Measurements from ENCODE around the gene NET1. TPM values are rescaled to one million over a fixed set of nuclear protein-coding genes. Genes with fewer than 3 reads are reported as not detected.

Gene NET1
- total and polyA plus RNA-seq, 7 donors, result 75.3 to 333 (median 199) TPM

DNA sequence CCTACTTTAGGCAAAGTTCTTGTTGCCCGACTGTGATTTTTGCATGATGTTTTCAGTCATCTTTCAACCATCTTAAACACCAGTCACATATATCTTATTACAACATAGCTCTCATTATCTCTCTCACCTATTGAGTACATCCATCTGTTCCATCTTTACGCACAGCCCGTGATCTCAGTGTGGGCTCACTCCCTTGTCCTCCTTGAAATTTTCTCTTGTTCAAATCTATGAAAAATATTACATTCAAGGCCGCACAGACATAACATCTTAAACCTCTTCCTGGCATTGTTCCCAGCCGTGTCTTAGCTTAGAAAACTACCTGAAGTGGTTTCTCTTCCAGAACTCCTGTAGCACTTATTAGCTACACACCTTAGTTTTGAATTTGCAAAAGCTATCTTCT is 32.6 kb downstream of the NET1 start:
- 52 to 81% methylated on average over 5 of the region's 5 CpGs for WGBS, 2 donors
- TF ChIP-seq EP300 (IDR thresholded peaks at IDR 0.05), result no peak
- TF ChIP-seq POLR2AphosphoS5 (IDR thresholded peaks at IDR 0.05), result no peak
- no peak for TF ChIP-seq POLR2A (IDR thresholded peaks at IDR 0.05)
- no peak for TF ChIP-seq CTCF (IDR thresholded peaks at IDR 0.05)
- Histone ChIP-seq H3K27me3 (no peaks in the 10 kb centered on the region), H3K9me3 (no peaks in the 10 kb centered on the region), H3K36me3 (no peaks in the 10 kb centered on the region), H3K27ac (peak overlapping the region in 1 of 4 donors; percentile 79), H3K4me1 (peaks cover 0 to 14% (median 8%) of the 10 kb centered on the region in 4 donors), H3K4me3 (no peak overlapping the region)
- intact Hi-C loops (cut with DNase I), result loop anchor here (5.0 kb wide), 2 partner anchors 127 to 237 kb away; partner anchors contain the start of gene TASOR2
- no peak for DNase-seq

DNA sequence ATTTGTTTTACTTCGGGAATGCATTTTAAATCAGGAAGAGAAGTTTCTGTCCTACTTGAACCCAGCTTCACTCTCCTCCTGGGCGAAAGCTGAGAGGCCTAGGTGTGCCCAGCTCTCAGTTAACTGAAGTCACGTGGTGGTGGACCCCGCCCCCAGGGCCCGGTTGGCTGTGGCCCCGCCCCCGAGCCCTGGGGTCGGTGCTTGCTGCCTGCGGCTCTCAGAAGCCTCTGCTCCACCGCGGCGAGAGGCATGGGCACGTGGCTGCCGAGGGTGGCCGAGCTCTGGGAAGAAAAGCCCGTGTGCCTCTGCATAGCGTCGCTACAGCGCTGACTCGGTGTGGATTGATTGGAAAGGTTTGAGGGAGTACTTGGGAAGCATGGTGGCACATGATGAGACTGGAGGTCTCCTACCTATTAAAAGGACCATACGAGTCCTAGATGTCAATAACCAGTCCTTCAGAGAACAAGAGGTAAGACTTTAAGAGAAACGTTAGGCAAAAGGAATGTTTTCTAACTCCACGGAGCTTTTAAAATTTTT is 34.1 kb downstream of the NET1 start:
- Histone ChIP-seq H3K36me3 (no peaks in the 10 kb centered on the region), H3K27me3 (no peaks in the 10 kb centered on the region), H3K4me3 (peak overlapping the region; percentile 53 to 63 (median 60)), H3K4me1 (peaks cover 0 to 23% (median 18%) of the 10 kb centered on the region in 4 donors), H3K9me3 (no peaks in the 10 kb centered on the region), H3K27ac (peak overlapping the region; percentile 79 to 84 (median 82))
- intact Hi-C loops (cut with DNase I), result loop anchor here (5.0 kb wide), 2 partner anchors 126 to 236 kb away; partner anchors contain the start of gene TASOR2
- TF ChIP-seq POLR2A (IDR thresholded peaks at IDR 0.05), result peak; percentile 89 to 94
- peak; percentile 96 to 99 (median 98) for TF ChIP-seq POLR2AphosphoS5 (IDR thresholded peaks at IDR 0.05)
- TF ChIP-seq EP300 (IDR thresholded peaks at IDR 0.05), result no peak
- WGBS, 2 donors, result 5% methylated on average over 23 of the region's 23 CpGs
- DNase-seq, result peak; percentile 97

GRCh38 chr10:5447056-5447455 is 34.7 kb downstream of the NET1 start:
- DNase-seq, result no peak
- intact Hi-C loops (cut with DNase I), result loop anchor here (5.0 kb wide), 2 partner anchors 125 to 235 kb away; partner anchors contain the start of gene TASOR2

GRCh38 chr10:5447611-5448071 is 35.3 kb downstream of the NET1 start:
- WGBS, 2 donors, result 7 to 15% methylated on average over 5 of the region's 5 CpGs
- Histone ChIP-seq H3K9me3 (no peaks in the 10 kb centered on the region), H3K36me3 (peaks cover 0 to 5% (median 4%) of the 10 kb centered on the region in 4 donors), H3K27ac (peak overlapping the region; percentile 79 to 84 (median 82)), H3K4me1 (peaks cover 0 to 35% (median 23%) of the 10 kb centered on the region in 4 donors), H3K4me3 (peak overlapping the region; percentile 53 to 63 (median 60)), H3K27me3 (no peaks in the 10 kb centered on the region)
- DNase-seq, result no peak
- intact Hi-C loops (cut with DNase I), result loop anchor here (5.0 kb wide), 2 partner anchors 125 to 235 kb away; partner anchors contain the start of gene TASOR2
- no peak for TF ChIP-seq POLR2A (IDR thresholded peaks at IDR 0.05)
- peak in 1 of 4 donors; percentile 20 for TF ChIP-seq POLR2AphosphoS5 (IDR thresholded peaks at IDR 0.05)

More at GRCh38 chr10:5447056-5447455, 34.7 kb downstream of the NET1 start:
- Histone ChIP-seq H3K9me3 (no peaks in the 10 kb centered on the region), H3K4me1 (peaks cover 0 to 29% (median 20%) of the 10 kb centered on the region in 4 donors), H3K27ac (peak overlapping the region; percentile 79 to 84 (median 82)), H3K4me3 (peak overlapping the region; percentile 53 to 63 (median 60)), H3K27me3 (no peaks in the 10 kb centered on the region), H3K36me3 (no peaks in the 10 kb centered on the region)
- TF ChIP-seq POLR2AphosphoS5 (IDR thresholded peaks at IDR 0.05), result no peak
- TF ChIP-seq EP300 (IDR thresholded peaks at IDR 0.05), result no peak
- TF ChIP-seq POLR2A (IDR thresholded peaks at IDR 0.05), result no peak
- no peak for TF ChIP-seq CTCF (IDR thresholded peaks at IDR 0.05)
- WGBS, 2 donors, result 3 to 23% methylated on average over 3 of the region's 3 CpGs

DNA sequence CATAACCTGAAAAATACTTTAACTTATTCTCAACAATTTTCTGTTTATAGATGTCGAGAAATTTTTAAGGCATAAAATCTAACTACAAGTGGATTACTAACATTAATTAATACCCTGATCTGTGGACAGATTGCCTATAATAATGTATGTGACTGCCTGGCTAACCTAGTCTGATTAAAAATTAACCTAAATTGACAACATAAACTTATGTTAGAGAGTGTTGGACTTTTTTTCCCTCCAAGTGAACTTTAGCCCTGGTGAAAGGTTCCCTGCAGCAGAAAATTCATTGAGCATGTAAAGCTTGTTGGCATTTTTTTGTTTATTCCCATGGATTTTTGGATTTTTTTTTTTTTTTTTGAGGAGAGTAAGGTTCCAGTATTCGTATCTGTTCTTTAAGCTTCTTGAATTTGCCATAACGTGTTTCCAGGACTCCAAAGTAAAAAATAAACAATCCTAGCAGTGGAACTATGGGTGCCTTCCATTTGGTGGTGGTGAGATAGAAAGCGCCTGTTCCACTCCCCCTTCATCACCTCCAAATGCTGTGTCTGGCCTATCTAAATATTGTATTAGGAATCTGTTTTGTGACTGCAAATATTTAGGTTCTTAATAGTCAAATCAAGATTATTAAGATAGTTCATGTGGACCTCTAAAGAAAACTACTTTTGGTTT is 36.1 kb downstream of the NET1 start:
- Histone ChIP-seq H3K36me3 (peaks cover 0 to 12% (median 11%) of the 10 kb centered on the region in 4 donors), H3K4me1 (peaks cover 0 to 42% (median 27%) of the 10 kb centered on the region in 4 donors), H3K4me3 (peak overlapping the region; percentile 53 to 63 (median 60)), H3K27ac (peak overlapping the region; percentile 79 to 84 (median 82)), H3K9me3 (no peaks in the 10 kb centered on the region), H3K27me3 (no peaks in the 10 kb centered on the region)
- 19 to 66% methylated on average over 4 of the region's 4 CpGs for WGBS, 2 donors
- TF ChIP-seq CTCF (IDR thresholded peaks at IDR 0.05) (no peak), POLR2AphosphoS5 (IDR thresholded peaks at IDR 0.05) (no peak), EP300 (IDR thresholded peaks at IDR 0.05) (no peak), POLR2A (IDR thresholded peaks at IDR 0.05) (no peak)
- DNase-seq, result no peak
- intact Hi-C loops (cut with DNase I), result loop anchor here (5.0 kb wide), 2 partner anchors 124 to 234 kb away; partner anchors contain the start of gene TASOR2
